Ishikawa (cell line): ENCODE measurements around the gene PGAM5.

Experiments
- EGR1 ChIP-seq: IDR thresholded peaks from 2 replicates; pipeline ENCODE4 v1.6.1; 2012
- EP300 ChIP-seq: IDR thresholded peaks from 2 replicates; pipeline ENCODE4 v1.6.1; 2012; ENCODE audit warnings: borderline replicate concordance
- RAD21 ChIP-seq: IDR thresholded peaks from 2 replicates; pipeline ENCODE4 v1.6.1; 2012; ENCODE audit warnings: low read depth
- USF1 ChIP-seq: IDR thresholded peaks from 2 replicates; pipeline ENCODE4 v1.6.1; 2012

GRCh38 chr12:132675757-132676432 lies 34.7 kb upstream of the PGAM5 start:
- TF ChIP-seq RAD21 (no peak), EP300 (no peak), USF1 (no peak), EGR1 (no peak)
